DND-41 (cell line): Measurements from ENCODE around the gene CILP.
"Not testable (repeated sequence)": the region's sequence is repeated elsewhere in the genome, so short reads cannot be mapped to it uniquely, and the experiment has no call there.

Source experiments
- CTCF ChIP-seq: IDR thresholded peaks from 2 replicates; pipeline ENCODE4 v1.5.1; 2012; ENCODE audit warnings: borderline replicate concordance, low read length, moderate library complexity, mild to moderate bottlenecking; ENCODE audit not compliant: poor library complexity, severe bottlenecking; ENCODE audit errors: extremely low read depth
- EZH2 ChIP-seq: IDR thresholded peaks from 3 replicates; pipeline ENCODE4 v1.6.1; 2012; ENCODE audit warnings: borderline replicate concordance, low read depth, mild to moderate bottlenecking, moderate library complexity, low read length, inconsistent platforms; ENCODE audit not compliant: severe bottlenecking

DNA sequence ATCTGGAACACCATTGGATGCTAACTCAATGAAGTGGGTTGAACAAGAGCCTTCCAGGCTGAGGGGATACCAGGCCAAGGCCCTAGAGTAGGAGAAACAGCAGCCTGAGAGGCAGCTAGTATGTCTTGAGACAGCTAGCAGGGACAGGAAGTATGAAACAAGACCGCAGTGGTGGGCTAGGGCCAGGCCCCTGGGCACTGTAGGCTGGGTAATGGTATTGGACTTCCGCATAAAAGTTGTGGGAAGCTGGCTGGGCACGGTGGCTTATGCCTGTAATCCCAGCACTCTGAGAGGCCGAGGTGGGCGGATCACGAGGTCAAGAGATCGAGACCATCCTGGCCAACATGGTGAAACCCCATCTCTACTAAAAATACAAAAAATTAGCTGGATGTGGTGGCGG lies 25.2 kb upstream of the CILP start:
- not testable (repeated sequence) for TF ChIP-seq CTCF, EZH2
